Mesenchymal stem cell (in vitro differentiated cells and primary cell): ENCODE measurements around the gene CD160.
"Not testable (repeated sequence)": the region's sequence is repeated elsewhere in the genome, so short reads cannot be mapped to it uniquely, and the experiment has no call there.

Experiments
- DNase-seq: peaks from one replicate; pipeline ENCODE4 v3.0.0-alpha.2; 2013
- H2AFZ ChIP-seq: one replicate; pipeline ENCODE4 v1.6.1; 2013; ENCODE audit warnings: low read depth, mild to moderate bottlenecking, control low read depth, inconsistent platforms, low read length, moderate library complexity
- H2AK5ac ChIP-seq: 2 replicates; pipeline ENCODE4 v1.6.1; 2013; ENCODE audit warnings: low read length, moderate library complexity, mild to moderate bottlenecking, inconsistent platforms; ENCODE audit not compliant: severe bottlenecking
- H2BK120ac ChIP-seq: one replicate; pipeline ENCODE4 v1.6.1; 2013; ENCODE audit warnings: low read depth, mild to moderate bottlenecking, inconsistent platforms, low read length, moderate library complexity
- H2BK12ac ChIP-seq, 2 experiments: one replicate each; pipeline ENCODE4 v1.6.1; 2013; ENCODE audit warnings: inconsistent platforms in 2 of 2, low read length in 2 of 2, mild to moderate bottlenecking in 2 of 2, moderate library complexity in 2 of 2, control low read depth in 1 of 2
- H2BK15ac ChIP-seq: one replicate; pipeline ENCODE4 v1.6.1; 2013; ENCODE audit warnings: mild to moderate bottlenecking, low read depth, inconsistent platforms; ENCODE audit not compliant: poor library complexity, severe bottlenecking
- H2BK5ac ChIP-seq: 2 replicates; pipeline ENCODE4 v1.6.1; 2013; ENCODE audit warnings: low read depth, mild to moderate bottlenecking, low read length, control low read depth, inconsistent platforms; ENCODE audit not compliant: poor library complexity, severe bottlenecking
- H3K14ac ChIP-seq, 2 experiments: one replicate each; pipeline ENCODE4 v1.6.1; 2013; ENCODE audit warnings: inconsistent platforms in 2 of 2, low read length in 2 of 2, control low read depth in 1 of 2, mild to moderate bottlenecking in 1 of 2, moderate library complexity in 1 of 2
- H3K18ac ChIP-seq, 2 experiments: one replicate each; pipeline ENCODE4 v1.6.1; 2013; ENCODE audit warnings: inconsistent platforms in 2 of 2, low read length in 2 of 2, control low read depth in 1 of 2, low read depth in 1 of 2, mild to moderate bottlenecking in 1 of 2
- H3K23ac ChIP-seq, 2 experiments: one replicate each; pipeline ENCODE4 v1.6.1; 2013; ENCODE audit warnings: inconsistent platforms in 2 of 2, low read length in 2 of 2, mild to moderate bottlenecking in 2 of 2, moderate library complexity in 2 of 2, control low read depth in 1 of 2
- H3K27ac ChIP-seq: 2 replicates; pipeline ENCODE4 v1.5.1; 2013; ENCODE audit warnings: mild to moderate bottlenecking, moderate library complexity, low read length, control low read depth, inconsistent platforms; ENCODE audit not compliant: poor library complexity, severe bottlenecking
- H3K27me3 ChIP-seq, 2 experiments: 2 replicates each; pipeline versions ENCODE4 v1.6.1 to v1.7.0; 2013; ENCODE audit warnings: low read length in 2 of 2, mild to moderate bottlenecking in 2 of 2, moderate library complexity in 2 of 2, control low read depth in 1 of 2, inconsistent platforms in 1 of 2; ENCODE audit not compliant: control insufficient read depth in 1 of 2, insufficient read depth in 1 of 2
- H3K36me3 ChIP-seq, 2 experiments: 2 replicates each; pipeline versions ENCODE4 v1.6.1 to v1.7.0; 2013; ENCODE audit warnings: low read length in 2 of 2, control low read depth in 1 of 2, inconsistent platforms in 1 of 2, low read depth in 1 of 2, mild to moderate bottlenecking in 1 of 2; ENCODE audit not compliant: insufficient read depth in 2 of 2, control insufficient read depth in 1 of 2
- H3K4ac ChIP-seq, 2 experiments: one replicate each; pipeline ENCODE4 v1.6.1; 2013; ENCODE audit warnings: inconsistent platforms in 2 of 2, low read length in 2 of 2, mild to moderate bottlenecking in 2 of 2, moderate library complexity in 2 of 2, control low read depth in 1 of 2, low read depth in 1 of 2
- H3K4me1 ChIP-seq: 2 replicates; pipeline ENCODE4 v1.6.1; 2013; ENCODE audit warnings: low read depth, low read length, control low read depth; ENCODE audit not compliant: control insufficient read depth, insufficient read depth
- H3K4me2 ChIP-seq: 2 replicates; pipeline ENCODE4 v1.6.1; 2013; ENCODE audit warnings: low read length, mild to moderate bottlenecking, inconsistent platforms; ENCODE audit not compliant: poor library complexity, severe bottlenecking
- H3K4me3 ChIP-seq, 2 experiments: 2 replicates each; pipeline versions ENCODE4 v1.5.1 to v1.7.0; 2013; ENCODE audit warnings: low read length in 2 of 2, mild to moderate bottlenecking in 2 of 2, control low read depth in 1 of 2, low read depth in 1 of 2; ENCODE audit not compliant: insufficient read depth in 1 of 2
- H3K79me1 ChIP-seq: replicated peaks from 2 replicates; pipeline ENCODE4 v1.6.1; 2013; ENCODE audit warnings: mild to moderate bottlenecking, control low read depth, low read length, inconsistent platforms; ENCODE audit not compliant: poor library complexity, severe bottlenecking
- H3K9ac ChIP-seq: 2 replicates; pipeline ENCODE4 v1.7.0; 2013; ENCODE audit warnings: mild to moderate bottlenecking, low read length, moderate library complexity
- H3K9me3 ChIP-seq: 2 replicates; pipeline ENCODE4 v1.7.0; 2013; ENCODE audit warnings: mild to moderate bottlenecking, low read length; ENCODE audit not compliant: control insufficient read depth
- H4K8ac ChIP-seq: one replicate; pipeline ENCODE4 v1.6.1; 2013; ENCODE audit warnings: inconsistent platforms, mild to moderate bottlenecking, low read length, moderate library complexity
- H4K91ac ChIP-seq: one replicate; pipeline ENCODE4 v1.6.1; 2013; ENCODE audit warnings: mild to moderate bottlenecking, low read length, inconsistent platforms
- WGBS: methylation state at CpG from one replicate; pipeline ENCODE4 v1.1.7; 2013; ENCODE audit warnings: mixed read lengths; 5-methylcytosine and 5-hydroxymethylcytosine counted together

Gene CD160

DNA sequence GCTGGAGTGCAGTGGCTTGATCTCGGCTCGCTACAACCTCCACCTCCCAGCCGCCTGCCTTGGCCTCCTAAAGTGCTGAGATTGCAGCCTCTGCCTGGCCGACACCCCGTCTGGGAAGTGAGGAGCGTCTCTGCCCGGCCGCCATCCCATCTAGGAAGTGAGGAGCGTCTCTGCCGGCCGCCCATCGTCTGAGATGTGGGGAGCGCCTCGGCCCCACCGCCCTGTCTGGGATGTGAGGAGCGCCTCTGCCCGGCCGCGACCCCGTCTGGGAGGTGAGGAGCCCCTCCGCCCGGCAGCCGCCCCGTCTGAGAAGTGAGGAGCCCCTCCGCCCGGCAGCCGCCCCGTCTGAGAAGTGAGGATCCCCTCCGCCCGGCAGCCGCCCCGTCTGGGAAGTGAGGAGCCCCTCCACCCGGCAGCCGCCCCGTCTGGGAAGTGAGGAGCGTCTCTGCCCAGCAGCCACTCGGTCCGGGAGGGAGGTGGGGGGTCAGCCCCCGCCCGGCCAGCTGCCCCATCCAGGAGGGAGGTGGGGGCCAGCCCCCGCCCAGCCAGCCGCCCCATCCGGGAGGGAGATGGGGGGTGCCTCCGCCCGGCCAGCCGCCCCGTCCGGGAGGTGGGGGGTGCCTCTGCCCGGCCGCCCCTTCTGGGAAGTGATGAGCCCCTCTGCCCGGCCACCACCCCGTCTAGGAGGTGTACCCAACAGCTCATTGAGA is 45.1 kb downstream of the CD160 start:
- not testable (repeated sequence) for H3K4me1 ChIP-seq, H2AFZ ChIP-seq, H3K4ac ChIP-seq, H2BK5ac ChIP-seq, H4K8ac ChIP-seq, H2BK15ac ChIP-seq, H3K18ac ChIP-seq, DNase-seq, H3K14ac ChIP-seq, H3K9ac ChIP-seq, H2AK5ac ChIP-seq, H3K27me3 ChIP-seq, H3K23ac ChIP-seq, H4K91ac ChIP-seq, H3K4me3 ChIP-seq, H3K9me3 ChIP-seq, H3K4me2 ChIP-seq, H3K27ac ChIP-seq, H2BK12ac ChIP-seq, H2BK120ac ChIP-seq
- peaks cover 15 to 25% of the 10 kb centered on the region in 2 experiments for H3K36me3 ChIP-seq
- H3K79me1 ChIP-seq = peaks cover 19% of the 10 kb centered on the region
- 95% methylated on average over 52 of the region's 52 CpGs for WGBS

- not testable (repeated sequence) for H3K4me2 ChIP-seq, H3K4ac ChIP-seq, H3K18ac ChIP-seq, H2BK15ac ChIP-seq, H4K91ac ChIP-seq, H3K4me3 ChIP-seq, H3K14ac ChIP-seq, H3K27ac ChIP-seq, H2BK5ac ChIP-seq, H2AK5ac ChIP-seq, H3K23ac ChIP-seq, H4K8ac ChIP-seq, H3K27me3 ChIP-seq, DNase-seq, H2BK12ac ChIP-seq, H3K4me1 ChIP-seq, H2BK120ac ChIP-seq, H2AFZ ChIP-seq, H3K9me3 ChIP-seq
- H3K79me1 ChIP-seq = peaks cover 16% of the 10 kb centered on the region
- H3K36me3 ChIP-seq = peaks cover 19 to 25% of the 10 kb centered on the region in 2 experiments
- WGBS = no CpG with 5 or more reads among the region's 3 CpGs
- H3K9ac ChIP-seq = peak overlapping the region; percentile 63
Measured at GRCh38 chr1:145765127-145765526, 45.8 kb downstream of the CD160 start.

DNA sequence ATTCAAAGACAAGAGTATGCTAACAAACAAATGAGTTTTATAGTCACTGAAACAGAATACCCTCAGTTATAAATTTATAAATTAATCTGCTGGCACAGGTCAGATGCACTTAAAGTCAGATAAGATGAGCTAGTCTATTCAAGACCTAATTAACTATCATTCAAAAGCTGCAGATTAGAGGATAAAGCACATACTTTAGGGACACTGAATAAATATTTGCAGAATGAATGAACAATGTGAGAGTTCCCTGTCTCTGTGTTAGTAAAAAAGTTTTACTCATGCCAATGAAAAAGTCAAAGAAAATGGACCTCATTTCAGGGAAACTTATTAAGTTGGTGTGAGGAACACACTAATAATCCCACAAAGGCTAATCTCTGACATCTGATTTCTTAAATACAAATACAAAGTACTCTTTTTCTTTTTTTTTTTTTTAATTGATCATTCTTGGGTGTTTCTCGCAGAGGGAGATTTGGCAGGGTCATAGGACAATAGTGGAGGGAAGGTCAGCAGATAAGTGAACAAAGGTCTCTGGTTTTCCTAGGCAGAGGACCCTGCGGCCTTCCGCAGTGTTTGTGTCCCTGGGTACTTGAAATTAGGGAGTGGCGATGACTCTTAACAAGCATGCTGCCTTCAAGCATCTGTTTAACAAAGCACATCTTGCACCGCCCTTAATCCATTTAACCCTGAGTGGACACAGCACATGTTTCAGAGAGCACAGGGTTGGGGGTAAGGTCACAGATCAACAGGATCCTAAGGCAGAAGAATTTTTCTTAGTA is 46.5 kb downstream of the CD160 start:
- H3K27ac ChIP-seq, H4K8ac ChIP-seq, H3K14ac ChIP-seq, H3K18ac ChIP-seq, H4K91ac ChIP-seq, H3K23ac ChIP-seq, H3K4me2 ChIP-seq, H3K9me3 ChIP-seq, H3K4ac ChIP-seq, H2AK5ac ChIP-seq, H2BK5ac ChIP-seq, H3K4me3 ChIP-seq, H2BK12ac ChIP-seq, H3K4me1 ChIP-seq, H2BK120ac ChIP-seq, H3K27me3 ChIP-seq, DNase-seq, H2BK15ac ChIP-seq, H2AFZ ChIP-seq: not testable (repeated sequence)
- peak overlapping the region; percentile 63 for H3K9ac ChIP-seq
- peaks cover 25% of the 10 kb centered on the region in 2 experiments for H3K36me3 ChIP-seq
- WGBS = no CpG with 5 or more reads among the region's 5 CpGs
- peaks cover 12% of the 10 kb centered on the region for H3K79me1 ChIP-seq

DNA sequence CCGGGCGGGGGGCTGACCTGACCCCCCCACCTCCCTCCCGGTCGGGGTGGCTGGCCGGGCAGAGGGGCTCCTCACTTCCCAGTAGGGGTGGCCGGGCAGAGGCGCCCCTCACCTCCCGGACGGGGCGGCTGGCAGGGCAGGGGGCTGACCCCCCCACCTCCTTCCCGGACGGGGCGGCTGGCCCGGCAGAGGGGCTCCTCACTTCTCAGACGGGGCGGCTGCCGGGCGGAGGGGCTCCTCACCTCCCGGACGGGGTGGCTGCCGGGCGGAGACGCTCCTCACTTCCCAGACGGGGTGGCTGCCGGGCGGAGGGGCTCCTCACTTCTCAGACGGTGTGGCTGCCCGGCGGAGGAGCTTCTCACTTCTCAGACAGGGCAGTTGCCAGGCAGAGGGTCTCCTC is 47.6 kb downstream of the CD160 start:
- H4K91ac ChIP-seq, H3K9ac ChIP-seq, H2BK15ac ChIP-seq, H3K4me3 ChIP-seq, H2BK120ac ChIP-seq, H3K9me3 ChIP-seq, H3K79me1 ChIP-seq, H2AK5ac ChIP-seq, H2AFZ ChIP-seq, H3K4me2 ChIP-seq, H3K14ac ChIP-seq, DNase-seq, H2BK5ac ChIP-seq, H3K18ac ChIP-seq, H3K4ac ChIP-seq, H3K23ac ChIP-seq, H2BK12ac ChIP-seq, H3K27me3 ChIP-seq, H3K4me1 ChIP-seq, H4K8ac ChIP-seq, H3K27ac ChIP-seq: not testable (repeated sequence)
- peaks cover 17 to 26% of the 10 kb centered on the region in 2 experiments for H3K36me3 ChIP-seq
- WGBS = 99% methylated on average over 24 of the region's 29 CpGs
